Kidney epithelial cell (primary cell): ENCODE measurements around the gene KRT86. TPM values are rescaled to one million over a fixed set of nuclear protein-coding genes. Genes with fewer than 3 reads are reported as not detected.

Experiments used
- DNase-seq: peaks from one replicate; pipeline ENCODE4 v3.0.0-alpha.2; 2010; ENCODE audit warnings: low read depth
- H3K27me3 ChIP-seq: 2 replicates; pipeline ENCODE4 v1.6.0; 2011; ENCODE audit warnings: low read length; ENCODE audit not compliant: control insufficient read depth, insufficient read depth
- H3K36me3 ChIP-seq: 2 replicates; pipeline ENCODE4 v1.5.1; 2011; ENCODE audit warnings: low read length; ENCODE audit not compliant: control insufficient read depth, insufficient read depth
- H3K4me3 ChIP-seq: 2 replicates; pipeline ENCODE4 v1.5.1; 2011; ENCODE audit warnings: low read depth, mild to moderate bottlenecking, control low read depth, low read length
- total RNA-seq: library from RNA; depleted of rRNA; stranded (reverse); fragments of >200 nt; gene quantifications from 2 replicates; pipeline ENCODE4 v1.2.3, GENCODE V29; 2015
- TF ChIP-seq, protein P1 (sequence below): IDR thresholded peaks from 2 replicates; pipeline ENCODE4 v1.5.1; 2011; ENCODE audit warnings: mild to moderate bottlenecking, moderate library complexity, low read length, control low read depth, inconsistent platforms; ENCODE audit not compliant: insufficient read depth, poor library complexity, severe bottlenecking

KRT86 gene
- total RNA-seq, 1 donor from 2014 or later = 6.9 TPM

GRCh38 chr12:52258335-52258901, 16.0 kb upstream of the KRT86 start:
- Histone ChIP-seq H3K36me3 (no peaks in the 10 kb centered on the region), H3K4me3 (no peak overlapping the region), H3K27me3 (peaks cover 18% of the 10 kb centered on the region)
- DNase-seq = no peak
- TF ChIP-seq, protein P1, sequence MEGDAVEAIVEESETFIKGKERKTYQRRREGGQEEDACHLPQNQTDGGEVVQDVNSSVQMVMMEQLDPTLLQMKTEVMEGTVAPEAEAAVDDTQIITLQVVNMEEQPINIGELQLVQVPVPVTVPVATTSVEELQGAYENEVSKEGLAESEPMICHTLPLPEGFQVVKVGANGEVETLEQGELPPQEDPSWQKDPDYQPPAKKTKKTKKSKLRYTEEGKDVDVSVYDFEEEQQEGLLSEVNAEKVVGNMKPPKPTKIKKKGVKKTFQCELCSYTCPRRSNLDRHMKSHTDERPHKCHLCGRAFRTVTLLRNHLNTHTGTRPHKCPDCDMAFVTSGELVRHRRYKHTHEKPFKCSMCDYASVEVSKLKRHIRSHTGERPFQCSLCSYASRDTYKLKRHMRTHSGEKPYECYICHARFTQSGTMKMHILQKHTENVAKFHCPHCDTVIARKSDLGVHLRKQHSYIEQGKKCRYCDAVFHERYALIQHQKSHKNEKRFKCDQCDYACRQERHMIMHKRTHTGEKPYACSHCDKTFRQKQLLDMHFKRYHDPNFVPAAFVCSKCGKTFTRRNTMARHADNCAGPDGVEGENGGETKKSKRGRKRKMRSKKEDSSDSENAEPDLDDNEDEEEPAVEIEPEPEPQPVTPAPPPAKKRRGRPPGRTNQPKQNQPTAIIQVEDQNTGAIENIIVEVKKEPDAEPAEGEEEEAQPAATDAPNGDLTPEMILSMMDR = no peak

DNA sequence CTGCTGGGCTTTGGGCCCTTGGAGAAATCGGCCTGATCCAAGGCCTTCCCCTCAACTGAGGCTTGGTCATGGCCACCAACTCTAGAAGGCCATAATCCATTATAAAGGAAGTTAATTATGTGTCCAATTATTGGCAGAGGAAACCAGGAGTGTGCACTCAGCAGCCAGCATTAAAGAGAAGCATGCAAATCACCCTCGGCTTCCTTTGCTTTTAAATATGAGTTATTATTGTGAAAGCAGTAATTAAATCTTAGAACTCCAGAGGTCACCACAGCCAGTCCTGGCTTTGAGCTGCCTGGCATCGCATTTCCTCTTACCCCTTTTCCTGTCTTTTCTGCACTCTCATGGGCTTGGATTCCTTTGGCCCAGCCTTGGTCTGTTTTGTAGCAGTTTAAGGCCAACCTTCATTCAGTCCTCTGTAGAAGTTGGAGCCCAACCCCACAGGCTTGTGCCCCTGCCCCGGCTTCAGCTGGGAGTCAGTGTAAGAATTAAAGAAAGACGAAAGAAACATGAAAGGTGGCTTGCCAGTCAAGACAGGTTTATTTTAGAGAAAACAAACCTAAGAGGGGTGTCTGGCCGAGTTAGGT, 14.7 kb upstream of the KRT86 start:
- Histone ChIP-seq H3K27me3 (peaks cover 19% of the 10 kb centered on the region), H3K36me3 (no peaks in the 10 kb centered on the region), H3K4me3 (no peak overlapping the region)
- no peak for DNase-seq
- TF ChIP-seq, protein P1 = no peak

DNA sequence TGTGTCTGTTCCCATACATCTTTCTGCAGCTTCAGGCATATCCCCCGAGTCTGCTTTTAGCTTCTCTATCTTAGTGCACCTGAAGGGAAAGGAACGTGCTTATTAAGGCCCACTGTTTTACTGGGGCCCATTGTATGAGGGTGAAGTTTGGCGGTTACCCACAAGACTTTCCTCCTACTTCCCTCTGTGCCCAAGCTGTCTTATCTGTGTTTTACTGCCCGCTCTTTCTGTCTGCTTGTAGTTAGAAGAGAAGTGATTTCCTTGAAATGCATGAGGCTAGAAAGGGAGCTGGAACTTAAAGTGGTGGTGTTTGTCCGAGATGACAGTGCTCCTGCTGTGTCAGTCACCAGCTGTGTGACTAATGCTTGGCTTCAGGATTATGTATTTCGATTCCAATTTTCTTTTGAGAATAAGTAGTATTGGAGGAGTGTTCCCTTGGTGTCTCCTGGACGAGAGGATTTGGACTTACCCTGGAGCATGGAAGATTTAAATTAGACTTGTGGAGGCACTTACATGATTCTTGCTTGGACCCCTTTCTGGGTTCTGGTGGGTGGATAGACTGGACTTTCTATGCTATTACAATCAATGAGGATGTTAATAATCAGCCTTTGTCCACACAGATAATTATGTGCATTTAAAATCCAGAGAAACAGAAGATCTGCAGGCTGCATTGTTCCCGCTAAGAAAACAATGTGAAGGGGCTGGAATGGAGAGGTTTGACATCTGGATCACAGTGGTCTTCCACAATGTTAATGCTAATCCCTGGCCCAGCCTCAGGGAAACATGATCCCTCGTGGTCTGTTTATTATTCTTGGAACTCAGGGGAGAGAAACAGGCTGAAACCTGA, 13.9 kb upstream of the KRT86 start:
- peaks cover 19% of the 10 kb centered on the region for H3K27me3 ChIP-seq
- no peaks in the 10 kb centered on the region for H3K36me3 ChIP-seq
- DNase-seq = no peak
- H3K4me3 ChIP-seq = no peak overlapping the region
- TF ChIP-seq, protein P1 = no peak

- peaks cover 19% of the 10 kb centered on the region for H3K27me3 ChIP-seq
- TF ChIP-seq, protein P1 = no peak
- no peaks in the 10 kb centered on the region for H3K36me3 ChIP-seq
- DNase-seq = no peak
- no peak overlapping the region for H3K4me3 ChIP-seq
Measured at GRCh38 chr12:52261208-52261484, 13.3 kb upstream of the KRT86 start.

- no peak for DNase-seq
- Histone ChIP-seq H3K36me3 (no peaks in the 10 kb centered on the region), H3K4me3 (no peak overlapping the region), H3K27me3 (peaks cover 15% of the 10 kb centered on the region)
- TF ChIP-seq, protein P1 = no peak
Measured at GRCh38 chr12:52262286-52262685, 12.2 kb upstream of the KRT86 start.
